Measurements from ENCODE around the gene SLC25A21. TPM values are rescaled to one million over a fixed set of nuclear protein-coding genes. Genes with fewer than 3 reads are reported as not detected.
"Not testable (repeated sequence)": the region's sequence is repeated elsewhere in the genome, so short reads cannot be mapped to it uniquely, and the experiment has no call there.

The SLC25A21 gene
- 1 to 10 TPM in 1 of 2 donors, not detected in 1; 1.2 TPM for total RNA-seq

GRCh38 chr14:37172024-37172869 is at the start of gene SLC25A21:
SLC25A21 (minus strand) TSS chr14:37172606.
- H3K4me3 ChIP-seq = peak within 1 kb of the TSS; percentile 91
- no peaks in the 10 kb centered on the region for H3K36me3 ChIP-seq
- DNase-seq (ENCODE audit: low spot score) (no peak), ATAC-seq (ENCODE audit: insufficient number of reproducible peaks, low FRiP score, low read depth) (peak; percentile 57)
- no peaks in the 10 kb centered on the region for H3K9me3 ChIP-seq
- peak within 1 kb of the TSS; percentile 77 to 82 for H3K27ac ChIP-seq
- no peak for TF ChIP-seq CTCF (IDR thresholded peaks at IDR 0.05)
- H3K27me3 ChIP-seq (replicated peaks; ENCODE audit: insufficient read depth) = no peaks in the 10 kb centered on the region
- H3K4me1 ChIP-seq (ENCODE audit: control insufficient read depth in 1 of 2, low read depth in 2 of 2) = peaks cover 0 to 8% of the 10 kb centered on the region in 2 donors

- Histone ChIP-seq H3K4me3 (no peak overlapping the region), H3K4me1 (ENCODE audit: control insufficient read depth in 1 of 2, low read depth in 2 of 2) (no peaks in the 10 kb centered on the region), H3K36me3 (peaks cover 7% of the 10 kb centered on the region), H3K27me3 (replicated peaks; ENCODE audit: insufficient read depth) (no peaks in the 10 kb centered on the region), H3K9me3 (no peaks in the 10 kb centered on the region), H3K27ac (no peak overlapping the region)
- TF ChIP-seq CTCF (IDR thresholded peaks at IDR 0.05) = no peak
- ATAC-seq (ENCODE audit: insufficient number of reproducible peaks, low FRiP score, low read depth) (no peak), DNase-seq (ENCODE audit: low spot score) (no peak)
Measured at GRCh38 chr14:37221073-37221472, 48.7 kb upstream of the SLC25A21 start.

GRCh38 chr14:37215345-37215744 is 42.9 kb upstream of the SLC25A21 start:
- TF ChIP-seq CTCF (IDR thresholded peaks at IDR 0.05) = no peak
- no peak for ATAC-seq (ENCODE audit: insufficient number of reproducible peaks, low FRiP score, low read depth)

GRCh38 chr14:37213016-37213415 is 40.6 kb upstream of the SLC25A21 start:
- Histone ChIP-seq H3K36me3 (no peaks in the 10 kb centered on the region), H3K4me3 (no peak overlapping the region), H3K4me1 (ENCODE audit: control insufficient read depth in 1 of 2, low read depth in 2 of 2) (no peaks in the 10 kb centered on the region), H3K9me3 (no peaks in the 10 kb centered on the region), H3K27me3 (replicated peaks; ENCODE audit: insufficient read depth) (no peaks in the 10 kb centered on the region), H3K27ac (no peak overlapping the region)
- ATAC-seq (ENCODE audit: insufficient number of reproducible peaks, low FRiP score, low read depth) (no peak), DNase-seq (ENCODE audit: low spot score) (no peak)
- TF ChIP-seq CTCF (IDR thresholded peaks at IDR 0.05) = no peak

More at GRCh38 chr14:37215345-37215744, 42.9 kb upstream of the SLC25A21 start:
- Histone ChIP-seq H3K36me3 (no peaks in the 10 kb centered on the region), H3K27ac (no peak overlapping the region), H3K9me3 (no peaks in the 10 kb centered on the region), H3K27me3 (replicated peaks; ENCODE audit: insufficient read depth) (no peaks in the 10 kb centered on the region), H3K4me3 (no peak overlapping the region), H3K4me1 (ENCODE audit: control insufficient read depth in 1 of 2, low read depth in 2 of 2) (no peaks in the 10 kb centered on the region)
- DNase-seq (ENCODE audit: low spot score) = no peak

GRCh38 chr14:37210448-37210847 is 38.0 kb upstream of the SLC25A21 start:
- Histone ChIP-seq H3K36me3 (no peaks in the 10 kb centered on the region), H3K9me3 (no peaks in the 10 kb centered on the region), H3K4me3 (no peak overlapping the region), H3K27me3 (replicated peaks; ENCODE audit: insufficient read depth) (no peaks in the 10 kb centered on the region), H3K4me1 (ENCODE audit: control insufficient read depth in 1 of 2, low read depth in 2 of 2) (no peaks in the 10 kb centered on the region), H3K27ac (no peak overlapping the region)
- DNase-seq (ENCODE audit: low spot score) (no peak), ATAC-seq (ENCODE audit: insufficient number of reproducible peaks, low FRiP score, low read depth) (no peak)
- no peak for TF ChIP-seq CTCF (IDR thresholded peaks at IDR 0.05)

GRCh38 chr14:37209617-37210016 is 37.2 kb upstream of the SLC25A21 start:
- not testable (repeated sequence) for H3K4me1 ChIP-seq (ENCODE audit: control insufficient read depth in 1 of 2, low read depth in 2 of 2); H3K9me3 ChIP-seq; H3K27ac ChIP-seq; H3K4me3 ChIP-seq; H3K27me3 ChIP-seq (replicated peaks; ENCODE audit: insufficient read depth); DNase-seq (ENCODE audit: low spot score); ATAC-seq (ENCODE audit: insufficient number of reproducible peaks, low FRiP score, low read depth); H3K36me3 ChIP-seq

- H3K4me1 ChIP-seq (ENCODE audit: control insufficient read depth in 1 of 2, low read depth in 2 of 2); ATAC-seq (ENCODE audit: insufficient number of reproducible peaks, low FRiP score, low read depth); H3K4me3 ChIP-seq; DNase-seq (ENCODE audit: low spot score); H3K9me3 ChIP-seq; H3K27me3 ChIP-seq (replicated peaks; ENCODE audit: insufficient read depth); H3K36me3 ChIP-seq; H3K27ac ChIP-seq: not testable (repeated sequence)
Measured at GRCh38 chr14:37205623-37206605, 33.5 kb upstream of the SLC25A21 start.

All from thoracic aorta (tissue), 2 donors.